Colonic mucosa (tissue), 4 donors: Measurements from ENCODE around the gene OR1D5. TPM values are rescaled to one million over a fixed set of nuclear protein-coding genes. Genes with fewer than 3 reads are reported as not detected.

Experiments used
- DNase-seq: peaks from one replicate; pipeline ENCODE4 v3.0.0-alpha.2; 2020
- H3K27ac ChIP-seq: fragments of 200-600 bp; one replicate; pipeline ENCODE4 v1.8.0; 2021
- H3K27me3 ChIP-seq: fragments of 200-600 bp; one replicate; pipeline ENCODE4 v1.8.0; 2021
- H3K36me3 ChIP-seq: fragments of 200-600 bp; one replicate; pipeline ENCODE4 v1.8.0; 2021
- H3K4me1 ChIP-seq: fragments of 200-600 bp; one replicate; pipeline ENCODE4 v1.8.0; 2021; ENCODE audit warnings: mild to moderate bottlenecking
- H3K4me3 ChIP-seq: fragments of 200-600 bp; one replicate; pipeline ENCODE4 v1.8.0; 2021
- H3K9ac ChIP-seq, 2 donors: one replicate each; pipeline ENCODE4 v1.7.0; 2013; ENCODE audit warnings: control low read depth in 2 of 2, low read depth in 2 of 2, low read length in 2 of 2
- H3K9me3 ChIP-seq: fragments of 200-600 bp; one replicate; pipeline ENCODE4 v1.8.0; 2021
- intact Hi-C: fragments of 100-400 bp; cut with DNase I; formaldehyde crosslinking; loops from one replicate; pipeline ENCODE4 v1.14.1; 2022
- total RNA-seq, 2 donors: library from RNA; stranded (reverse); fragmentation: NEBNext Ultra II Directional in 1 of 2; extraction: Animal tissue kit (Norgen Biotek cat#: 25700) in 1 of 2; gene quantifications; one replicate each; pipeline ENCODE4 v1.2.1, GENCODE V29; 2021
- TF ChIP-seq, protein P1 (sequence below): fragments of 200-600 bp; IDR thresholded peaks from one replicate; pipeline ENCODE4 v1.8.0; 2022; ENCODE audit warnings: antibody characterized with exemption, mild to moderate bottlenecking
- donor health status: healthy.
- donor health status: DM: no; HTN: no; CAD: no.
- donor health status: DM: no; HTN: no; CAD: no.

Gene OR1D5
- total RNA-seq, 2 donors from 2014 or later, result not detected

DNA sequence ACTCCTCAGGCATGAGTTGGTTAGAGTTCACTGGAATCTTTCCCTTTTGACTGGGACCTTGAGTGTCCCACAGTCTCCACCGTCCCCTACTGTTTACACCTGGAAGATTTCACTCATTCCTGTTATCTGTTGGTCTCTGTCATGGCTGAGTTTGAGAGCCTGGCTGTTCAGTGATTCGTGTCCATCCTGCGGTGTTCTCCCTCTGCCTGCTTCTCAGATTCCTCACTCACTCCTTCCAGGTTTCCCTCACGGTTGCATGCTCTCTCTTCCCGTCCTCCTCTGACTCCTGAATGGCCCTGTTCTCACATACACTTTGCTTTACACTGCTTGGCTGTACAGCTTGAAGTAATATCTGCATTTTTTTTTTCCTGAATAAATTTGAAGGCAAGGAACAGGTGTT is 24.5 kb downstream of the OR1D5 start:
- no peaks in the 10 kb centered on the region for H3K4me1 ChIP-seq
- H3K27ac ChIP-seq, result no peak overlapping the region
- no peak overlapping the region for H3K4me3 ChIP-seq
- H3K36me3 ChIP-seq, result no peaks in the 10 kb centered on the region
- intact Hi-C loops, result no loop called here
- no peak for DNase-seq
- H3K27me3 ChIP-seq, result no peaks in the 10 kb centered on the region
- H3K9me3 ChIP-seq, result no peaks in the 10 kb centered on the region
- TF ChIP-seq, protein P1, sequence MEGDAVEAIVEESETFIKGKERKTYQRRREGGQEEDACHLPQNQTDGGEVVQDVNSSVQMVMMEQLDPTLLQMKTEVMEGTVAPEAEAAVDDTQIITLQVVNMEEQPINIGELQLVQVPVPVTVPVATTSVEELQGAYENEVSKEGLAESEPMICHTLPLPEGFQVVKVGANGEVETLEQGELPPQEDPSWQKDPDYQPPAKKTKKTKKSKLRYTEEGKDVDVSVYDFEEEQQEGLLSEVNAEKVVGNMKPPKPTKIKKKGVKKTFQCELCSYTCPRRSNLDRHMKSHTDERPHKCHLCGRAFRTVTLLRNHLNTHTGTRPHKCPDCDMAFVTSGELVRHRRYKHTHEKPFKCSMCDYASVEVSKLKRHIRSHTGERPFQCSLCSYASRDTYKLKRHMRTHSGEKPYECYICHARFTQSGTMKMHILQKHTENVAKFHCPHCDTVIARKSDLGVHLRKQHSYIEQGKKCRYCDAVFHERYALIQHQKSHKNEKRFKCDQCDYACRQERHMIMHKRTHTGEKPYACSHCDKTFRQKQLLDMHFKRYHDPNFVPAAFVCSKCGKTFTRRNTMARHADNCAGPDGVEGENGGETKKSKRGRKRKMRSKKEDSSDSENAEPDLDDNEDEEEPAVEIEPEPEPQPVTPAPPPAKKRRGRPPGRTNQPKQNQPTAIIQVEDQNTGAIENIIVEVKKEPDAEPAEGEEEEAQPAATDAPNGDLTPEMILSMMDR, result no peak
- H3K9ac ChIP-seq, result no peak overlapping the region

DNA sequence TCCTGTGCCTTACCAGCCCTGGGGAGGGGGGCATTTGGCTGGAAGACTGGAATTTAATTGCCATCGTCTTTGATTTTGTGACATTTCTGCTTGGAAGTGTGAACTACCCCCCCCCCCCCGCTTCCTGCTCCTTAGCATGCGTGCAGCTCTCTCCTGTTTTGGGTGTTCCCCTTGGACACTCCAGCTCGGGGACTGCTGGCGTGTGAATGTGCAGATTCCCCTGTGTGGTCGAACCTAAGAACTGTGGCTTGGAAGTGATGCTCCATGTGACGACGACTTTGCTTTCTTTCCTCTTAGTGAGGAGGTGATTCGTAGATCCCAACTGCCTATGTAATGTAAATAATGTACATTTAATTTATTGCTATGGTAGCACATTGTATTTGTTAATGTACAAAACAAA is 26.1 kb downstream of the OR1D5 start:
- H3K27ac ChIP-seq, result no peak overlapping the region
- H3K27me3 ChIP-seq, result no peaks in the 10 kb centered on the region
- no peak overlapping the region for H3K4me3 ChIP-seq
- H3K9me3 ChIP-seq, result no peaks in the 10 kb centered on the region
- H3K36me3 ChIP-seq, result no peaks in the 10 kb centered on the region
- no peaks in the 10 kb centered on the region for H3K4me1 ChIP-seq
- H3K9ac ChIP-seq, result no peak overlapping the region
- TF ChIP-seq, protein P1, result no peak
- intact Hi-C loops, result no loop called here
- no peak for DNase-seq

DNA sequence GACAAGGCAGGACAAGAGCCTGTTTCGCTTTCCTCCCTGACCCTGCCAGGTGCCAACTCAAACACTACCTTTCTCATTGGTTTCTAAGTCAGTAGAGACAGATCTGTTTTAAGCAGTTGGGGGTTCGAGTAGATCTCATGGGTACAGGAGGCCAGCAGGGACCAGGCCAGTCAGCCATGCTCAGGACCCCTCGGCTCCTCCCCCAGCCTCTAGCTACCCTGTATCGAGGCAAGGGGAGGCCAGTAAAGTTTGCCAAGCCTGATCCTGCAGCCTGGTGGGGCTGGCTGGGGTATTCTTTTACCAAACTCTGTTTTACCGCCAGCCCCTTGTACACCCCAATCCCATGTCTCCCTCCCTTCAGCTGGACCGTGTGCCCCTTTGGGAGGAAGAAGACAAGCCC is 26.6 kb downstream of the OR1D5 start:
- H3K4me3 ChIP-seq, result no peak overlapping the region
- intact Hi-C loops, result no loop called here
- no peak overlapping the region for H3K27ac ChIP-seq
- TF ChIP-seq, protein P1, result no peak
- no peak overlapping the region for H3K9ac ChIP-seq
- no peaks in the 10 kb centered on the region for H3K36me3 ChIP-seq
- H3K4me1 ChIP-seq, result no peaks in the 10 kb centered on the region
- no peak for DNase-seq
- no peaks in the 10 kb centered on the region for H3K27me3 ChIP-seq
- H3K9me3 ChIP-seq, result no peaks in the 10 kb centered on the region

DNA sequence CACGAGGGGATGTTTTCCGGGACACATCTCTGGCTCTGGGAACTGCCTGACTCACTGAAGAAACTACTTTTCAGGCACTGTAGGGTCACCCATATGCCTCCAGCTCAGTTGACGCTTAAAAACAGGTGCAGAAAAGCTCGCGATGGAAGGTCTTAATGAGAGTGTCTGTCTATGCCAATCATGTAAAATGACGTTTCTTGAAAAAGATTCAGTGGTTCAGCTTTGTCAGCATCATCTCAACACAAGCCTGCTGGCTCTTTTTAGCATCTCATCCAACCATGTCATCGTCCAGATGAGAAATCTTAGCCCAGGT is 27.5 kb downstream of the OR1D5 start:
- Histone ChIP-seq H3K36me3 (no peaks in the 10 kb centered on the region), H3K9ac (no peak overlapping the region), H3K4me1 (no peaks in the 10 kb centered on the region), H3K4me3 (no peak overlapping the region), H3K27me3 (no peaks in the 10 kb centered on the region), H3K9me3 (no peaks in the 10 kb centered on the region), H3K27ac (no peak overlapping the region)
- intact Hi-C loops, result no loop called here
- no peak for DNase-seq
- TF ChIP-seq, protein P1, result no peak

DNA sequence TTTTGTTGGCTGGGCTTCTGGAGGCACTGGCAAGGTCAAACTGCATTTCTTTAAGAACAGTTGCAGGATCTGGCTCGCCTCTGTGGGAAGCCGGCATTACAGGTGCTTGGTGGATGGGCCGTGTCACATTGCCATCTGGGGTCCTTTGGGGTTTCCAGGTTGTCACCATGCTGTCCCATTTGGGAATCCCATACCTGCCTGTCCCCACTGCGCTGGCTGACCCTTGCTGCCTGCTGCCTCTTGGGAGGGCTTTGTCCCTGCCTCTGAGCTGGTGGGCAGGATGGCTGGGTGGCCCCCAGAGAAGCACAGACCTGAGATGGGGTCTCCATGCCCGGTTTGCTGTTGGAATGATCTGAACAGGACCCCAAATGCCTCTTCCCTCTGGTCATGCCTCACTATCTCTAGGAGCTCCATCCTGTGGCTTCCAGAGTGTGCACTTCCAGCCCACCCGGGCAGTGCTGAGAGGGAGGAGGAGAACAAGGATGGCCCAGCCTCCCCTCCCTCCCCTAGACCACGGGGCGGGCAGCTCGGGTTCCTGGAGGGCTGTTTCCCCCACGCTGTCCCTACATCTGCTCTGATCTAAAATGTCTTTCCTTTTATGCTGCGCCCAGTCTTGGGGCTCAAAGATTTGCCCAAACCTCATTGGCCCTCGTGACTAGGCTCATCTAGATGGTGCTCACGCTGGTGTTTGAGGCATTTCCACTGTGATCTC is 28.0 kb downstream of the OR1D5 start:
- H3K36me3 ChIP-seq, result no peaks in the 10 kb centered on the region
- H3K4me1 ChIP-seq, result no peaks in the 10 kb centered on the region
- no peak for DNase-seq
- H3K27ac ChIP-seq, result no peak overlapping the region
- H3K9me3 ChIP-seq, result no peaks in the 10 kb centered on the region
- intact Hi-C loops, result no loop called here
- no peak overlapping the region for H3K4me3 ChIP-seq
- no peak overlapping the region for H3K9ac ChIP-seq
- TF ChIP-seq, protein P1, result no peak
- no peaks in the 10 kb centered on the region for H3K27me3 ChIP-seq

DNA sequence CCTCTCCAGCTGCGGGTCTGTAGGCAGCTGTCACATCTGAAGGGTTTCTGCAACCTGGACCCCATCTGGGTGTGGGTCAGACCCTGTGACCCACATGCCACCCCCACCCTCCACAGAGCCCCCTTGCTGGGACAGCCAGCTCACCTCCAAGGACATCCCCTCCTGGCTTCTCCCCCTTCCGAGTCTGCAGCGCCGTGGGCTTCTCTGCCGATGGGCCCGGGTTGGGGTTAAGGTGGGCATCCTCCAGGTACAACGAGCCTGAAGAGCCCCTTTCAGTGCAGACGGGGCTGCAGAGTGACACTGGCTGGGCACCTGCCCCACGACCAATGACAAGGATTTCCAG is 28.9 kb downstream of the OR1D5 start:
- Histone ChIP-seq H3K9me3 (no peaks in the 10 kb centered on the region), H3K27me3 (no peaks in the 10 kb centered on the region), H3K27ac (no peak overlapping the region), H3K4me3 (no peak overlapping the region), H3K36me3 (no peaks in the 10 kb centered on the region), H3K4me1 (no peaks in the 10 kb centered on the region), H3K9ac (no peak overlapping the region)
- intact Hi-C loops, result no loop called here
- no peak for DNase-seq
- TF ChIP-seq, protein P1, result no peak
